ENCODE data around the gene TFPI.

GRCh38 chr2:187549951-187550555 lies 4.2 kb downstream of the TFPI start:
- no peak for TF ChIP-seq POU5F1 (IDR thresholded peaks at IDR 0.05; ENCODE audit: low read depth, low read length)
- TF ChIP-seq, protein P1, sequence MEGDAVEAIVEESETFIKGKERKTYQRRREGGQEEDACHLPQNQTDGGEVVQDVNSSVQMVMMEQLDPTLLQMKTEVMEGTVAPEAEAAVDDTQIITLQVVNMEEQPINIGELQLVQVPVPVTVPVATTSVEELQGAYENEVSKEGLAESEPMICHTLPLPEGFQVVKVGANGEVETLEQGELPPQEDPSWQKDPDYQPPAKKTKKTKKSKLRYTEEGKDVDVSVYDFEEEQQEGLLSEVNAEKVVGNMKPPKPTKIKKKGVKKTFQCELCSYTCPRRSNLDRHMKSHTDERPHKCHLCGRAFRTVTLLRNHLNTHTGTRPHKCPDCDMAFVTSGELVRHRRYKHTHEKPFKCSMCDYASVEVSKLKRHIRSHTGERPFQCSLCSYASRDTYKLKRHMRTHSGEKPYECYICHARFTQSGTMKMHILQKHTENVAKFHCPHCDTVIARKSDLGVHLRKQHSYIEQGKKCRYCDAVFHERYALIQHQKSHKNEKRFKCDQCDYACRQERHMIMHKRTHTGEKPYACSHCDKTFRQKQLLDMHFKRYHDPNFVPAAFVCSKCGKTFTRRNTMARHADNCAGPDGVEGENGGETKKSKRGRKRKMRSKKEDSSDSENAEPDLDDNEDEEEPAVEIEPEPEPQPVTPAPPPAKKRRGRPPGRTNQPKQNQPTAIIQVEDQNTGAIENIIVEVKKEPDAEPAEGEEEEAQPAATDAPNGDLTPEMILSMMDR (IDR thresholded peaks at IDR 0.05; ENCODE audit: control extremely low read depth in 1 of 3, insufficient read depth in 1 of 3, low read depth in 1 of 3, low read length in 3 of 3), result no peak
- no peak for TF ChIP-seq TAF1 (IDR thresholded peaks at IDR 0.05; ENCODE audit: low read depth, low read length)
- no peak for TF ChIP-seq RNF2 (IDR thresholded peaks at IDR 0.05; ENCODE audit: borderline replicate concordance, low read depth, low read length, missing control alignments, poor library complexity, severe bottlenecking)
- TF ChIP-seq GTF2F1 (IDR thresholded peaks at IDR 0.05; ENCODE audit: borderline replicate concordance, low read depth, low read length), result no peak
- no peak for TF ChIP-seq MAX (IDR thresholded peaks at IDR 0.05)
- TF ChIP-seq POLR2A (IDR thresholded peaks at IDR 0.05; ENCODE audit: control extremely low read depth in 1 of 2, low read depth in 2 of 2, low read length in 2 of 2), result no peak
- no peak for TF ChIP-seq MAFK (IDR thresholded peaks at IDR 0.05; ENCODE audit: low read depth, low read length)
- no peak for TF ChIP-seq SUZ12 (IDR thresholded peaks at IDR 0.05; ENCODE audit: low read length)
- no peak for TF ChIP-seq YY1 (IDR thresholded peaks at IDR 0.05; ENCODE audit: low read depth, low read length)
- TF ChIP-seq POLR2AphosphoS5 (IDR thresholded peaks at IDR 0.05; ENCODE audit: low read depth, low read length), result no peak
- no peak for TF ChIP-seq FOSL1 (IDR thresholded peaks at IDR 0.05; ENCODE audit: insufficient read depth, low read depth, low read length)
